ENCODE data around the gene ATP2C1.
"Not testable (repeated sequence)": the region's sequence is repeated elsewhere in the genome, so short reads cannot be mapped to it uniquely, and the experiment has no call there.

ATP2C1 gene

DNA sequence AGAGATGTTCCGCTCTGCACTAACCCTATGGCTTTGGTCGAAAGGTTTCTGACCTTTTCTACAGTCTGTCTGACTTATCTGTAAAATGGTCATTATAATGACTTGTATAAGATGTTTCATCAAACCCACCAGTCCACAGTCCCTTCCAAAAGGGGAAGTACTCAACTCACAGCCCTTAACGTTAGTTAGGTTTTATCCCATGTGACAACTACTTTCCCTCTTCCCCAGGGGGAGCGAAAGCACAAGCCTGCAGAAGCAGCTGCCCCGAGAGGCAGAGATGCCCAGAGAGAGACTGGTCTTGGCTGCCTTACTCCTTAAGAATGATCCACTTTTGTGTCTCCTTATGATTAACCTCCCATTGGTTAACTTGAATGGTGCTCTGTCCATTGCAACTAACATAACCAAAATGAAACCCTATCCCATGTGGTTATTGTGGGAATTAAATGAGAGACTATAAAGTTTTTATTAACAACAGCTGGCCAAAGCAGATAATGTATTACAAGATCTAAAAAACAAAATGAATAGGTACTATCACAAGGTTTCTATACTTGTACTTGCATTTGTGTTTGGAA, 126.3 kb downstream of the ATP2C1 start:
- Mint-ChIP-seq H3K4me3 (no peak overlapping the region), H3K9me3 (no peaks in the 10 kb centered on the region), H3K27ac (peak overlapping the region; percentile 32), H3K36me3 (peaks cover 46% of the 10 kb centered on the region), H3K4me1 (peaks cover 32% of the 10 kb centered on the region)
- no peak for DNase-seq (ENCODE audit: low spot score in 2 of 2)
- ATAC-seq, result no peak

DNA sequence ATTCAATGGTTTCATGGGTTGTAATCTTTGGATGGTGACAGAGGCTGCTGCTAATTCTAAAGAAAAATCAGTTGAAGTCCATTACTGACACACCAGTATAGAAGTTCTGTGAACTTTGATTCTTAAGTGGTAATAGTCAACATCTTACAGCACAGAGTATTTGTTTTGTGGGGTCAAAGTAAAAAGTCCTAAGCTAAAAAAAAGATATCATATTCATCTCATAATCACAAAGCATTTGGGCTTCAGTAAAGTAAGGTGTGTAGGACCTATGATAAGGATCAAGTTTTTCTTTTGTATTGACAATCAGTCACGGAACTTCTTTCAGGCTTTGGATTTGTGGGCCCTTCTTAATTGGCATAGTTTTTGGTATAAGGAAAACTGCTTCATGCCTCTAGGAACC, 131.7 kb downstream of the ATP2C1 start:
- H3K36me3 Mint-ChIP-seq, result peaks cover 23% of the 10 kb centered on the region
- H3K4me3 Mint-ChIP-seq, result peak overlapping the region; percentile 88
- no peaks in the 10 kb centered on the region for H3K9me3 Mint-ChIP-seq
- ATAC-seq, result no peak
- no peak for DNase-seq (ENCODE audit: low spot score in 2 of 2)
- H3K4me1 Mint-ChIP-seq, result peaks cover 38% of the 10 kb centered on the region
- H3K27ac Mint-ChIP-seq, result peak overlapping the region; percentile 97

DNA sequence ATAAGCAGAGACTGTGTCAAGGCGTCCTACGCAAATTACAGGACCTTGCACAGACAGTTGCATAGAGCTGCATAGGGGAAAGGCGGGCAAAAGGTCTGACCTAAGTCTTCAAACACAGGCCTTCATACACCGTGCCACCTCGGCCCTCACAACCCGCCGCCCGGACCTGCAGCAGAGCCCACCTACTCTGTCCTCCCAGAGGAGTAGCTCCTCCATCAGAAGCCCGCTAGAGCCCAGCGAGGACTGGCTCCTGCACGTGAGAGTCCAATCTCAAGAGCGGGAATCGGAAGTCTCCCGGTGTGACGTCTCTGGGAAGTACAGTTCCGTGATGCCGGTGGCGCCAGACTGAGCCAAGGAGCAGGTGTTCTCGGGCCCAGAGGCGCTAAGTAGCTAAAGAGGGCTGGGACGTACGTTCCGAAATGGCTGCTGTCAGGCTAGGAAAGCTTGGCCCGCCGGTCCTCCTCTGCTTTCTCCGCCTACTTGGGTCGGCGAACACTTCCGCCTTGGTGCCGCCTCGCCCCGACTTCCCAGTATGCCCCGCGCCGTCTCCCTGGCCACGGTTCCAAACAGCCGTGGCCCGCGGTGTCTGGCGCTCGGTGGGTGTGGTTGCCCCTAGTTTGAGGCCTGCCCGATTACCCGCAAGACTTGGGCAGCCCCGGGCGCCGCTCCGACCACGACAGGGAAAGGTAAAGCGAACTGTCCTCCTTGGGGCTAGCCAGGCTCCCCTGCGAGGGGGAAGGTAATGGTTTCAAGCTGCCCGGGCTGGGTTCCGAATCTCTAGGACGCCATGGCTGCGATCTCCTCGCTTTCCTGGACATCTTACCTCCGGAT, 132.7 kb downstream of the ATP2C1 start, which contains the start of the genes ASTE1 and NEK11:
ASTE1 (minus strand) TSS at position 505 of the 831 bp plus-strand sequence. CDS start 1,519 bp downstream, outside the sequence.
NEK11 (plus strand) TSS at position 557 of the 831 bp plus-strand sequence. CDS start 2,832 bp downstream, outside the sequence.
- H3K4me1 Mint-ChIP-seq, result peaks cover 34% of the 10 kb centered on the region
- DNase-seq (ENCODE audit: low spot score in 2 of 2) (peak; percentile 73 to 93), ATAC-seq (peak; percentile 99)
- peaks cover 16% of the 10 kb centered on the region for H3K36me3 Mint-ChIP-seq
- H3K9me3 Mint-ChIP-seq, result no peaks in the 10 kb centered on the region
- peak within 1 kb of the TSS; percentile 97 for H3K27ac Mint-ChIP-seq
- H3K4me3 Mint-ChIP-seq, result peak within 1 kb of the TSS; percentile 88

DNA sequence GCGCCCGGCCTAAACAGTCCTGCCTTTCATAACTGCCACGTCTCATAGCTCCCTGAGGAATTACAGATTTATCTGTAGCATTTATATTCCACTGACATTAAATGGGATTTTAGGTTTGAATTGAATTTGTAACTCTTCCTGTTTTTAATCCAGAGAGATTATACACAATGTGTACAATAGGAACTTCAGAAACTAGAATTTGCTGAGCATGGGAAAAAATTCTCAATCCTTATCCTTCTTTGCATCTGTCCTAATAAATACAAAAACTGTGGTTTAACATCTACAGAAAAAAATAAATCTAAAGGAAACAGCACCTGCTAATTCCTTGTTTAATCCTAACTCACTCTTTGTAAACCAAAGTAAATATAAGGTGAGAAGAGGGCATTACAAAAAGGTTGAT, 135.0 kb downstream of the ATP2C1 start:
- DNase-seq (ENCODE audit: low spot score in 2 of 2) (no peak), ATAC-seq (no peak)
- H3K4me1 Mint-ChIP-seq, result peaks cover 28% of the 10 kb centered on the region
- H3K27ac Mint-ChIP-seq, result no peak overlapping the region
- no peaks in the 10 kb centered on the region for H3K9me3 Mint-ChIP-seq
- H3K36me3 Mint-ChIP-seq, result peaks cover 7% of the 10 kb centered on the region
- H3K4me3 Mint-ChIP-seq, result no peak overlapping the region

DNA sequence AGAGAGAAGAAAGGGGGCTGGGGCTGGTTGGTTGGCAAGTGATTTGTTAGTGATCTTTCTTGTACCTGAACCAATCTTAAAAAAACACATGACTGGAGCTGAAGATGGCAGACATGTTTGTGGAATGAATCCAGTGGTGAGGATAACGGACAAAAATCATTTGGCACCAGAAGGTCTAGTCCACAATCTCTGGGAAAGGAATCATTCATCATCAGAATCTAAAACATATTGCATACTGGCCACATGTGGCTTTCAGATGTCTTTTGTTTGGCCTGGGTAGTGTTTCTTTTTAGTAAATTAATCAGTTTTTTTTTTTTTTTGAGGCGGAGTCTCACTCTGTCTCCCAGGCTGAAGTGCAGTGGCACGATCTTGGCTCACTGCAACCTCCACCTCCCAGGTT, 137.8 kb downstream of the ATP2C1 start:
- Mint-ChIP-seq H3K4me1 (peaks cover 7% of the 10 kb centered on the region), H3K4me3 (no peak overlapping the region), H3K36me3 (peaks cover 3% of the 10 kb centered on the region), H3K27ac (no peak overlapping the region), H3K9me3 (no peaks in the 10 kb centered on the region)
- ATAC-seq, result no peak
- no peak for DNase-seq (ENCODE audit: low spot score in 2 of 2)

DNA sequence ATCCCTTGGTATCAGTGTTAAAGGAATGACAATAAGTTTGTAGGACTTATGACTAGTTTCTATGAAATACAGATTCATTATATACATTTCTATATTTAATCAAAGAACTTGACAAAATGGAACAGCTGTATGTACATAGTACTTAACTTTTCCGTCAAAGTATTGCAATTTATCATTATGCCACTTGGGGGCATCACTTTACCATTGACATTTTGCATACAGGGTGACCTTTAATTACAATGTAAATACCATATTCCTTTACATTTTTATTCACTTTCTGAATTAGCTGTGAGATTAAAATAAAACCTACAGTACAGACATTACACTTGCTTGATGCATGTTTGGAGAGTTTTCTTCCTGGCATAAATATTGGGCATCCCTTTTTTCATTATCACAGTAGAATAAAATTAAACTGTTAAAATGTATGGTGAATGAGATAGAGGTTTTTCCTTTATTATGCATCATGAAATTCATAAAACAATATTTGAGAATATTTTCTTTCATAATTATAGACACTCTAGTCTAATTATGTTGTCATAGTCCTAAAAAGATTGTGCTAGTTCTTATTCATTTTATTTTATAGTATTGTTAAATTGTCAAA, 139.7 kb downstream of the ATP2C1 start:
- Mint-ChIP-seq H3K36me3 (no peaks in the 10 kb centered on the region), H3K4me3 (no peak overlapping the region), H3K27ac (no peak overlapping the region), H3K9me3 (no peaks in the 10 kb centered on the region), H3K4me1 (no peaks in the 10 kb centered on the region)
- ATAC-seq, result peak; percentile 60
- DNase-seq (ENCODE audit: low spot score in 2 of 2), result peak in 1 of 2 donors; percentile 22

DNA sequence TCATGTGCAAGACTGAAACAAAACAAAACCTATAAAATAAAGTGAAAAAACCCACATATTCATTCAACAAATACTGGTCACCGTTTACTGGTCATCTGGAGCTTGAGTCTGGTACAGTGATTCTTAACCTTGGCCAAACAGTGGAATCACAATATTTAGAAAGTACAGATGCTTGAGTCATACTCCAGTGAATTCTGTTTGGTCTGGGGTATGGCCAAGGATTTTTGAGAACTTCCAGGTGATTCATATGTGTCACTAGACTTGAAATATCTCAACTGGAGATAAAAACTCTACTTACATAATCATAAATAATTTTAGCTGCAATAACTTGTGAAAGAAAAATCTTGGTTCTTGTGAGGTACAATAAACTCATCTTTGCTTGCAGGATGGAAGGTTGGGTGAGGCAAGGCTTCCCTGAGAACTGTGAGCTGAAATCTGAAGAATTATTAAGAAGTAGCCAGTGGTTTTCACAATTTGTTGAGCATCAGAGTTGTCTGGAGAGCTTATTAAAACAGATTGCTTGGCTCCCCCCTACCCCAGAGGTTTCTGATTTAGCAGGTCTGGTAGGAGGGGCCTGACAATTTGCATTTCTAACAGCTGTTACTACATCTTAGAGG, 142.4 kb downstream of the ATP2C1 start:
- Mint-ChIP-seq H3K36me3 (no peaks in the 10 kb centered on the region), H3K27ac (no peak overlapping the region), H3K4me3 (no peak overlapping the region), H3K4me1 (peaks cover 11% of the 10 kb centered on the region), H3K9me3 (no peaks in the 10 kb centered on the region)
- no peak for DNase-seq (ENCODE audit: low spot score in 2 of 2)
- no peak for ATAC-seq

DNA sequence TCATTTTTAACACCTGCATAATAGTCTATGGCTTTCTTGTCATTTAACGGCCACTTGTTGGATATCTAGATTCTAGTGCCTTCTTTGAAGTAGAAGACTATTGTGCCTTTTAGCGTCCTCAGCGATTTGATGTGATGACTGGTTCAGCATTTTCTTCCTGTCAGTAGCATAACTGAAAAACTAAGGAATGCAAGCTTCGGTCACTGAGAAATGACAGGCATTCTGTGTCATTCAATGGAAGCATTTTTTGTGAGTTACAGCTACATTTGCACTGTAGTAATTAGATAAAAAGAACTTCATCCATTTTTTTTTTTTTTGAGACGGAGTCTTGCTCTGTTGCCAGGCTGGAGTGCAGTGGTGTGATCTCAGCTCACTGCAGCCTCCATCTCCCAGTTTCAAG, 143.1 kb downstream of the ATP2C1 start:
- ATAC-seq, result no peak
- no peak overlapping the region for H3K27ac Mint-ChIP-seq

DNA sequence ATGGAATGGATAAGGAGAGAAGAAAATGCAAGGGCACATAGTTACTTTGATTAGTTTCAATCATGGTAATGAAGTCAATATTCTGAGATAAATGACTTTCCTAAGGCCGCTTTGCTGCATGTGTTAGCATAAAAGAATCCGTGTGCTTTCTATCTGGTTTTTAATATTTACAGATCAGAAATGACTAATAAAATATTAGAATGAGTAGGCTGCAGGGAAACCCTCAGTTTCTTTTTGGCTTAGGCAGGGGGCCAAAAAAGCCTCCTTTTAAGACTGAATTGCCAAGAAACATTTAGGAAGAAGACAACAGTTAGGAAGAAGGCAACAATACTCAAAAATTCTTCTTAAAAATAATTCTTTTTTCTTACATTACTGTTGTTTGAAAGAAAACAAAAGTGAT, 144.4 kb downstream of the ATP2C1 start:
- no peaks in the 10 kb centered on the region for H3K36me3 Mint-ChIP-seq
- no peaks in the 10 kb centered on the region for H3K9me3 Mint-ChIP-seq
- ATAC-seq, result no peak
- H3K4me1 Mint-ChIP-seq, result peaks cover 28% of the 10 kb centered on the region
- no peak overlapping the region for H3K4me3 Mint-ChIP-seq
- DNase-seq (ENCODE audit: low spot score in 2 of 2), result no peak
- no peak overlapping the region for H3K27ac Mint-ChIP-seq

More for the DNA sequence above, 143.1 kb downstream of the ATP2C1 start:
- Mint-ChIP-seq H3K9me3 (no peaks in the 10 kb centered on the region), H3K4me3 (no peak overlapping the region), H3K36me3 (no peaks in the 10 kb centered on the region), H3K4me1 (peaks cover 16% of the 10 kb centered on the region)
- no peak for DNase-seq (ENCODE audit: low spot score in 2 of 2)

DNA sequence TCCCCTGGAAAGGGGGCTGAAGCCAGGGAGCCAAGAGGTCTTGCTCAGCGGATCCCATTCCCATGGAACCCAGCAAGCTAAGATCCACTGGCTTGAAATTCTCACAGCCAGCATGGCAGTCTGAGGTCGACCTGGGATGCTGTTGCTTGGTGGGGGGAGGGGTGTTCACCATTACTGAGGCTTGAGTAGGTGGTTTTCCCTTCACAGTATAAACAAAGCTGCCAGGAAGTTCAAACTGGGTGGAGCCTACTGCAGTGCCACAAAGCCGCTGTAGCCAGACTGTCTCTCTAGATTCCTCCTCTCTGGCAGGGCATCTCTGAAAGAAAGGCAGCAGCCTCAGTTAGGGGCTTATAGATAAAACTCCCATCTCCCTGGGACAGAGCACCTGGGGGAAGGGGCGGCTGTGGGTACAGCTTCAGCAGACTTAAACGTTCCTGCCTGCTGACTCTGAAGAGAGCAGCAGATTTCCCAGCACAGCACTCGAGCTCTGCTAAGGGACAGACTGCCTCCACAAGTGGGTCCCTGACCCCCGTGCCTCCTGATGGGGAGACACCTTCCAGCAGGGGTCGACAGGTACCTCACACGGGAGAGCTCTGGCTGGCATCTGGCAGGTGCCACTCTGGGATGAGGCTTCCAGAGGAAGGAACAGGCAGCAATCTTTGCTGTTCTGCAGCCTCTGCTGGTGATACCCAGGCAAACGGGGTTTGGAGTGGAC, 148.5 kb downstream of the ATP2C1 start:
- ATAC-seq (peak; percentile 63), DNase-seq (ENCODE audit: low spot score in 2 of 2) (peak in 1 of 2 donors; percentile 57)
- Mint-ChIP-seq H3K9me3 (peaks cover 19% of the 10 kb centered on the region), H3K4me1 (peaks cover 32% of the 10 kb centered on the region), H3K4me3 (peak overlapping the region; percentile 30), H3K27ac (peak overlapping the region; percentile 76)
- not testable (repeated sequence) for H3K36me3 Mint-ChIP-seq

DNA sequence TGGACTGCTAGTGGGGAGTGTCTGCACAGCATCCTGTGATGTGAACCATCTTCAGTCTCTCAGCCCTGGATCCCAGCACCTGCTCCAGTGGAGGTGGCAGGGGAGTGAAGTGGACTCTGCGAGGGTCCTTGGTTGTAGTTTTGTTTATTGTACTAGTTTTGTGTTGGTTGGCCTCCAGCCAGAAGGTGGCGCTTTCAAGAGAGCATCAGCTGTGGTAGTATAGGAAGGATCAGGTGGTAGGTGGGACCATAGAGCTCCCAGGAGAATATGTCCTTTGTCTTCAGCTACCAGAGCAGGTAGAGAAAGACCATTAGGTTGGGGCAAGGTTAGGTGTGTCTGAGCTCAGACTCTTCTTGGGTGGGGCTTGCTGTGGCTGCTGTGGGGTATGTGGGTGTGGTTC, 153.7 kb downstream of the ATP2C1 start:
- ATAC-seq (no peak), DNase-seq (ENCODE audit: low spot score in 2 of 2) (no peak)
- H3K27ac Mint-ChIP-seq, result no peak overlapping the region
- peaks cover 19% of the 10 kb centered on the region for H3K9me3 Mint-ChIP-seq
- no peaks in the 10 kb centered on the region for H3K36me3 Mint-ChIP-seq
- no peak overlapping the region for H3K4me3 Mint-ChIP-seq
- peaks cover 17% of the 10 kb centered on the region for H3K4me1 Mint-ChIP-seq

DNA sequence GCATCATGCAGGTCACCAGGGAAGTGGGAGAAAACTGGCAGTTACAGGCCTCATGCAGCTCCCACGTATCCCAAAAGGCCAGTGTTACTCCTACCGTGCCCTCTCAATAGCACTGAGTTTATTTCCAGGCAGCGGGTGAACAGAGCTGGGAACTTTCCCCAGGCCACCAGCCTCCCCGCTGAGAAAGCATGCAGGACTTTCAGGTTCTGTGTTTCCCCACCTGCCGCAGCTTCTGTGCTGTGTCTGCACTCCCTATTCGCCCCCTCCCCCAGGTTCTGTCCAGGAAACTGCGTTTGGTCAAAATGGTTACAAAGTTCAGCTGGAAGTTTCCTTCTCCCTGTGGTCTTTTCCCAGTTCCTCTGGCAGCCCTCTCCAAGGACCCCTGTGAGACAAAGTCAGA, 154.1 kb downstream of the ATP2C1 start:
- ATAC-seq (no peak), DNase-seq (ENCODE audit: low spot score in 2 of 2) (no peak)
- Mint-ChIP-seq H3K4me3 (no peak overlapping the region), H3K9me3 (peaks cover 19% of the 10 kb centered on the region), H3K4me1 (peaks cover 12% of the 10 kb centered on the region), H3K36me3 (no peaks in the 10 kb centered on the region), H3K27ac (no peak overlapping the region)

DNA sequence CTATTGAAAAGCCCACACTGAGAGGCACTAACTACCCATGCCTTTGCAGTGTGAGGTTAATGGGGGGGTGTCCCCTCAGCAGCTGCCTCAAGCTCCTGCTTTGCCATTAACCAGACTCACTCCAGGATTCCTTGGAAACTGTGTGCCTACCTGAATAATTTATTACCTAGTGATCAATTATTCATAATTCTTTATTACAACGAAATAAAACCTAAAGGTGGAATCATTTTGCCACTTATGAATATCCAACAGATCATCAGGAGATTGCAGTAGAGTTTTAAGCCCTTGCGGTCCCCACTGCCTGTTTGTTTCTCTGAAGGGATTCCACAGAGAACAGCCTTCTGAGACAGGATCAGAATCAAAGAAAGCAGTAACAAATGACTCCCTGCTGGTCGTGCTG, 156.1 kb downstream of the ATP2C1 start:
- Mint-ChIP-seq H3K4me1 (peaks cover 7% of the 10 kb centered on the region), H3K36me3 (no peaks in the 10 kb centered on the region), H3K4me3 (no peak overlapping the region), H3K27ac (no peak overlapping the region), H3K9me3 (peaks cover 10% of the 10 kb centered on the region)
- ATAC-seq (no peak), DNase-seq (ENCODE audit: low spot score in 2 of 2) (no peak)

DNA sequence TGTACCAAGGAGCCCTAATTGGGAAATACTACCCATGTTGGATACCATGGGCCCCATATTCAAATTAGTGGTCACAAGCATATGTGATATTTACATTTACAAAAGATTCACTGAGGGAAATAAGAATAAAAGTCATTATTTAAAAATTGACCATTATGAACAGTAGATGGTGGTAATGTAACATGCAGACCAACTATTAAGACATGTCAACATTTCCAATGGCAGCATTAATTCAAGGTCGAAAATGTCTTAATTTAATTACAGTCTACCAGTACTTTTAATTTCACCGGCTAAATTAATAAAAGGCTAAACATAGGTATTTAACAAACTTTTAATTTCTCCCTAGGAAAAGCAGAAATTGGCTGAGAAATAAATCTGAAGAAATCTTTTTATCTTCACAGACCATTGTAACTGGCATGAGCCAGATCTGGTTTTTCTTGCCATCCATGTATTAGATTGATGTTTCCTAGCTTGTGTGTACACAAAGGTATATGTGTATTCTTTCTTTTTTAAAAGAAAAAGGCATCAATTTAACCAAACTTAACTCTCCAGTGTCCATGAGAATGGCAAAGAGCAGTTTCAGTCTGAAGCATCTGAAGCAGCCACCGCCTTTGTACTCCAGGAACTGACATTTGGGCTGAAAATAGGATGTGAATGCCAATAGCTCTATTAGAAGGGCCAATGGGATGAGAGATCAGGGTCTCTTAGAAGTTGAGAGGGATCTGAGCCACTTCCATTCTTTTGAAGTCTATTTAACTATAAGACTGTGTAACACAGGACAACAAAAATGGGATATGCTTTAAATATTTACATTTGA, 159.4 kb downstream of the ATP2C1 start:
- H3K36me3 Mint-ChIP-seq, result no peaks in the 10 kb centered on the region
- no peak for ATAC-seq
- DNase-seq (ENCODE audit: low spot score in 2 of 2), result no peak
- H3K4me1 Mint-ChIP-seq, result no peaks in the 10 kb centered on the region
- no peaks in the 10 kb centered on the region for H3K9me3 Mint-ChIP-seq
- no peak overlapping the region for H3K4me3 Mint-ChIP-seq
- no peak overlapping the region for H3K27ac Mint-ChIP-seq
